ENCODE measurements around the gene DDR2. TPM values are rescaled to one million over a fixed set of nuclear protein-coding genes. Genes with fewer than 3 reads are reported as not detected.

The DDR2 gene
- polyA plus RNA-seq, 3 donors, result 0.07 TPM; not detected in 2

DNA sequence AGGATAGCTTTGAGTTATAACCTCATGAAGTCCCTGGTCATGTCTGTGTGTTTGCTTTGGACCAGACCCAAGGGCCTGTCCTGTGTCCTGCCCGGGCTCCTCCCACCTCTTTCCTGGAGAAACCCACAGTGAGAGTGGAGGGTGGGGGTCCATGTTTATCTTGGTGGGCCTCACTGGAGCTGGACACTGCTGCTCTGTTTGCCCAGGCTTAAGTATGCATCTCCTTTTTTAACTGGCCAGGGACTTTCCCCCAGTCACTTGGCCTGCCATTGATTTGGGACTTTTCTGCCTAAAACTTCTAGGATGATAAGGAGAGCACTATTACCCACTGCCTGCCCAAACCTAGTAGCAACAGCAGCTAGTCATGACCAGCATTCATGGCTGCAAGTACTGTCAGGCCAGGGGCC, 49.8 kb downstream of the DDR2 start:
- intact Hi-C loops (cut with micrococcal nuclease), result no loop called here
- Mint-ChIP-seq H3K27ac (no peak overlapping the region), H3K4me1 (no peaks in the 10 kb centered on the region), H3K36me3 (no peaks in the 10 kb centered on the region), H3K27me3 (ENCODE audit: low read depth in 3 of 3) (peaks cover 0 to 2% (median 2%) of the 10 kb centered on the region in 3 donors), H3K9me3 (peaks cover 0 to 10% (median 0%) of the 10 kb centered on the region in 7 donors), H3K4me3 (no peak overlapping the region)
- H3K27ac ChIP-seq (ENCODE audit: low read depth in 1 of 2, low read length in 2 of 2), result no peak overlapping the region
- H3K36me3 ChIP-seq (replicated peaks in 1 of 2; ENCODE audit: control insufficient read depth in 1 of 2, insufficient read depth in 2 of 2, low read length in 2 of 2), result no peaks in the 10 kb centered on the region
- no peaks in the 10 kb centered on the region for H3K79me2 ChIP-seq (ENCODE audit: insufficient read depth, low read length)
- H3K27me3 ChIP-seq (ENCODE audit: control insufficient read depth in 2 of 2, insufficient read depth in 2 of 2, low read length in 2 of 2), result no peaks in the 10 kb centered on the region
- no peak overlapping the region for H3K9ac ChIP-seq (ENCODE audit: insufficient read depth, low read length, poor library complexity, severe bottlenecking)
- no peak for DNase-seq
- 63% methylated on average over 1 of the region's 1 CpG for WGBS (ENCODE audit: insufficient coverage)
- no peak overlapping the region for H2AFZ ChIP-seq (ENCODE audit: insufficient read depth, low read depth, low read length, poor library complexity, severe bottlenecking)
- H4K20me1 ChIP-seq (ENCODE audit: insufficient read depth, low read length), result no peaks in the 10 kb centered on the region
- TF ChIP-seq, protein P1, sequence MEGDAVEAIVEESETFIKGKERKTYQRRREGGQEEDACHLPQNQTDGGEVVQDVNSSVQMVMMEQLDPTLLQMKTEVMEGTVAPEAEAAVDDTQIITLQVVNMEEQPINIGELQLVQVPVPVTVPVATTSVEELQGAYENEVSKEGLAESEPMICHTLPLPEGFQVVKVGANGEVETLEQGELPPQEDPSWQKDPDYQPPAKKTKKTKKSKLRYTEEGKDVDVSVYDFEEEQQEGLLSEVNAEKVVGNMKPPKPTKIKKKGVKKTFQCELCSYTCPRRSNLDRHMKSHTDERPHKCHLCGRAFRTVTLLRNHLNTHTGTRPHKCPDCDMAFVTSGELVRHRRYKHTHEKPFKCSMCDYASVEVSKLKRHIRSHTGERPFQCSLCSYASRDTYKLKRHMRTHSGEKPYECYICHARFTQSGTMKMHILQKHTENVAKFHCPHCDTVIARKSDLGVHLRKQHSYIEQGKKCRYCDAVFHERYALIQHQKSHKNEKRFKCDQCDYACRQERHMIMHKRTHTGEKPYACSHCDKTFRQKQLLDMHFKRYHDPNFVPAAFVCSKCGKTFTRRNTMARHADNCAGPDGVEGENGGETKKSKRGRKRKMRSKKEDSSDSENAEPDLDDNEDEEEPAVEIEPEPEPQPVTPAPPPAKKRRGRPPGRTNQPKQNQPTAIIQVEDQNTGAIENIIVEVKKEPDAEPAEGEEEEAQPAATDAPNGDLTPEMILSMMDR (IDR thresholded peaks at IDR 0.05), result no peak
- no peak overlapping the region for H3K4me2 ChIP-seq (replicated peaks; ENCODE audit: extremely low read depth, low read length, poor library complexity, severe bottlenecking)
- H3K9me3 ChIP-seq (replicated peaks in 1 of 2; ENCODE audit: control insufficient read depth in 1 of 2, insufficient read depth in 1 of 2, low read length in 2 of 2), result no peaks in the 10 kb centered on the region
- H3K4me3 ChIP-seq (replicated peaks in 1 of 3; ENCODE audit: low read depth in 2 of 3, low read length in 3 of 3), result no peak overlapping the region
- H3K4me1 ChIP-seq (ENCODE audit: control insufficient read depth in 1 of 2, insufficient read depth in 2 of 2, low read length in 2 of 2), result no peaks in the 10 kb centered on the region

DNA sequence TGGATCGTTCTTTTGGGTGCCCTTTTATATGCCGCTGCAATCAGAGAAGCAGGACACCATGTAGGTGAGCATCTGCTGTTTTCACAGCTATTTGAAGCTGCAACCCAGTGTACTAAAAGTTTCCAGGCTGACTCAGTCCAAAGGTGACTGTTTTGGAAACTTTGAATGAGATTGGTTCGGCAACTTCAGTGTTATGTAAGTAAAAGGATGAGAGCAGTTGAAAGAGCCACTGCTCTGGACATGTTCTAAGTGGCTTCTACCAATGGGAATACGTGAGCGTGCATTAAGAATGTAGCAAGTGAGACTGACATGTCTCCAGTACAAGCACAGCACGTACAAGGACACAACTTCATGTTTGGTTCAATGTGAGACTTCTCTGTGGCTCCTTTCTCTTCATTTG, 55.6 kb downstream of the DDR2 start:
- Histone ChIP-seq H3K9ac (ENCODE audit: insufficient read depth, low read length, poor library complexity, severe bottlenecking) (no peak overlapping the region), H3K4me3 (replicated peaks in 1 of 3; ENCODE audit: low read depth in 2 of 3, low read length in 3 of 3) (no peak overlapping the region), H4K20me1 (ENCODE audit: insufficient read depth, low read length) (no peaks in the 10 kb centered on the region), H3K4me1 (ENCODE audit: control insufficient read depth in 1 of 2, insufficient read depth in 2 of 2, low read length in 2 of 2) (no peaks in the 10 kb centered on the region), H3K79me2 (ENCODE audit: insufficient read depth, low read length) (no peaks in the 10 kb centered on the region), H3K9me3 (replicated peaks in 1 of 2; ENCODE audit: control insufficient read depth in 1 of 2, insufficient read depth in 1 of 2, low read length in 2 of 2) (no peaks in the 10 kb centered on the region), H2AFZ (ENCODE audit: insufficient read depth, low read depth, low read length, poor library complexity, severe bottlenecking) (no peak overlapping the region), H3K4me2 (replicated peaks; ENCODE audit: extremely low read depth, low read length, poor library complexity, severe bottlenecking) (no peak overlapping the region), H3K27me3 (ENCODE audit: control insufficient read depth in 2 of 2, insufficient read depth in 2 of 2, low read length in 2 of 2) (no peaks in the 10 kb centered on the region), H3K36me3 (replicated peaks in 1 of 2; ENCODE audit: control insufficient read depth in 1 of 2, insufficient read depth in 2 of 2, low read length in 2 of 2) (no peaks in the 10 kb centered on the region), H3K27ac (ENCODE audit: low read depth in 1 of 2, low read length in 2 of 2) (no peak overlapping the region)
- no peak for DNase-seq
- Mint-ChIP-seq H3K4me3 (no peak overlapping the region), H3K27ac (no peak overlapping the region), H3K27me3 (ENCODE audit: low read depth in 3 of 3) (peaks cover 0 to 3% (median 0%) of the 10 kb centered on the region in 3 donors), H3K4me1 (no peaks in the 10 kb centered on the region), H3K36me3 (no peaks in the 10 kb centered on the region), H3K9me3 (peaks cover 0 to 6% (median 2%) of the 10 kb centered on the region in 7 donors)
- intact Hi-C loops (cut with micrococcal nuclease), result no loop called here
- WGBS (ENCODE audit: insufficient coverage), result 91% methylated on average over 6 of the region's 6 CpGs
- TF ChIP-seq, protein P1 (IDR thresholded peaks at IDR 0.05), result no peak

Measured in CD14-positive monocyte (primary cell).